Measurements from ENCODE around the gene NETO1.

DNA sequence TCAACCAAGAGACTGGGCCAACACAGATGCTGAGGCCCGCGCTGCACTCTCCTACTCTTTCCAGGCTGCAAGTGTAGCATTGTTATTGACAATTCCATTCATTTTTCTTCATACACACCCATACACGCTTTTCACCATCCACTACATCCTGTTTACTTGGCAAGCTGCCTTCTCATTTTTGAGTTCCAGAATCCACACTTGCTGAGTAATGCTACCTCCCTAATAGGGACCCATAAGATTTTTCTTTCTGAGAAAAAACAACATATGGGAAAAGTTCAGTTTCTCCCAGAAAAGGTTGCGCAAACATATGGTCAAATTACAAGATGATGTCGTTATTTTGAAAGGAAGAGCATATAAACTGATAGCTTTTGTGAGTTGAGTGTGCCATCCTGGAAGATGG is 3.3 kb upstream of the NETO1 start:
- TF ChIP-seq, protein P1, sequence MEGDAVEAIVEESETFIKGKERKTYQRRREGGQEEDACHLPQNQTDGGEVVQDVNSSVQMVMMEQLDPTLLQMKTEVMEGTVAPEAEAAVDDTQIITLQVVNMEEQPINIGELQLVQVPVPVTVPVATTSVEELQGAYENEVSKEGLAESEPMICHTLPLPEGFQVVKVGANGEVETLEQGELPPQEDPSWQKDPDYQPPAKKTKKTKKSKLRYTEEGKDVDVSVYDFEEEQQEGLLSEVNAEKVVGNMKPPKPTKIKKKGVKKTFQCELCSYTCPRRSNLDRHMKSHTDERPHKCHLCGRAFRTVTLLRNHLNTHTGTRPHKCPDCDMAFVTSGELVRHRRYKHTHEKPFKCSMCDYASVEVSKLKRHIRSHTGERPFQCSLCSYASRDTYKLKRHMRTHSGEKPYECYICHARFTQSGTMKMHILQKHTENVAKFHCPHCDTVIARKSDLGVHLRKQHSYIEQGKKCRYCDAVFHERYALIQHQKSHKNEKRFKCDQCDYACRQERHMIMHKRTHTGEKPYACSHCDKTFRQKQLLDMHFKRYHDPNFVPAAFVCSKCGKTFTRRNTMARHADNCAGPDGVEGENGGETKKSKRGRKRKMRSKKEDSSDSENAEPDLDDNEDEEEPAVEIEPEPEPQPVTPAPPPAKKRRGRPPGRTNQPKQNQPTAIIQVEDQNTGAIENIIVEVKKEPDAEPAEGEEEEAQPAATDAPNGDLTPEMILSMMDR (IDR thresholded peaks at IDR 0.05): no peak
- TF ChIP-seq EHMT2 (IDR thresholded peaks at IDR 0.05; ENCODE audit: low read depth) (no peak), RAD21 (conservative IDR thresholded peaks at IDR 0.05 in 1 of 2, IDR thresholded peaks at IDR 0.05 in 1 of 2) (no peak), MAFK (IDR thresholded peaks at IDR 0.05; ENCODE audit: partially characterized antibody) (no peak), CBX2 (IDR thresholded peaks at IDR 0.05; ENCODE audit: borderline replicate concordance, low read depth) (no peak), HDAC2 (IDR thresholded peaks at IDR 0.05) (no peak), MYC (IDR thresholded peaks at IDR 0.05; ENCODE audit: borderline replicate concordance, low read length) (no peak), ESRRA (IDR thresholded peaks at IDR 0.05; ENCODE audit: borderline replicate concordance, low read length) (no peak)
- TF ChIP-seq, protein P2, sequence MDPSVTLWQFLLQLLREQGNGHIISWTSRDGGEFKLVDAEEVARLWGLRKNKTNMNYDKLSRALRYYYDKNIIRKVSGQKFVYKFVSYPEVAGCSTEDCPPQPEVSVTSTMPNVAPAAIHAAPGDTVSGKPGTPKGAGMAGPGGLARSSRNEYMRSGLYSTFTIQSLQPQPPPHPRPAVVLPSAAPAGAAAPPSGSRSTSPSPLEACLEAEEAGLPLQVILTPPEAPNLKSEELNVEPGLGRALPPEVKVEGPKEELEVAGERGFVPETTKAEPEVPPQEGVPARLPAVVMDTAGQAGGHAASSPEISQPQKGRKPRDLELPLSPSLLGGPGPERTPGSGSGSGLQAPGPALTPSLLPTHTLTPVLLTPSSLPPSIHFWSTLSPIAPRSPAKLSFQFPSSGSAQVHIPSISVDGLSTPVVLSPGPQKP (IDR thresholded peaks at IDR 0.05; ENCODE audit: low read depth, low read length): no peak
